Measurements from ENCODE around the gene USP16. TPM values are rescaled to one million over a fixed set of nuclear protein-coding genes. Genes with fewer than 3 reads are reported as not detected.

USP16 gene
- total RNA-seq, 1 experiment from 2014 or later = 30.6 TPM

GRCh38 chr21:29080454-29080941 is 56.0 kb downstream of the USP16 start:
- no peak overlapping the region for H3K56ac ChIP-seq (ENCODE audit: insufficient read length, low read depth, low read length)
- no peak overlapping the region for H3K27ac ChIP-seq (ENCODE audit: insufficient read length, low read depth, low read length)
- no peak overlapping the region for H4K5ac ChIP-seq (ENCODE audit: insufficient read length, low read depth, low read length)
- H3K23me2 ChIP-seq (ENCODE audit: insufficient read length, low read depth, low read length, poor library complexity, severe bottlenecking) = no peaks in the 10 kb centered on the region
- no peak overlapping the region for H3T11ph ChIP-seq (ENCODE audit: low read length)
- H3K79me1 ChIP-seq (ENCODE audit: insufficient read depth, low read depth, low read length, poor library complexity, severe bottlenecking) = no peaks in the 10 kb centered on the region
- Mint-ChIP-seq H3K27me3 (ENCODE audit: low read depth) (peaks cover 4% of the 10 kb centered on the region), H3K27ac (peak overlapping the region in 1 of 3 experiments; percentile 50; a peak in 2 of 7 replicates), H3K4me3 (no peak overlapping the region), H3K9me3 (no peaks in the 10 kb centered on the region; a peak in 1 of 5 replicates), H3K4me1 (peaks cover 2 to 4% of the 10 kb centered on the region in 2 experiments; a peak in 3 of 4 replicates), H3K36me3 (ENCODE audit: insufficient read depth in 1 of 3, low read depth in 3 of 3) (no peaks in the 10 kb centered on the region; a peak in 1 of 7 replicates)
- no peaks in the 10 kb centered on the region for H4K20me1 ChIP-seq (ENCODE audit: control insufficient read depth, insufficient read depth, insufficient read length)
- no peak overlapping the region for H2BK15ac ChIP-seq (ENCODE audit: low read depth, low read length)
- no peak overlapping the region for H2BK12ac ChIP-seq (ENCODE audit: insufficient read length, low read depth, low read length)
- no peak overlapping the region for H2AFZ ChIP-seq (ENCODE audit: low read length)
- H2AK5ac ChIP-seq (ENCODE audit: insufficient read length, low read length) = no peak overlapping the region
- H3K79me2 ChIP-seq (ENCODE audit: insufficient read depth, low read length) = no peaks in the 10 kb centered on the region
- TF ChIP-seq, protein P1, sequence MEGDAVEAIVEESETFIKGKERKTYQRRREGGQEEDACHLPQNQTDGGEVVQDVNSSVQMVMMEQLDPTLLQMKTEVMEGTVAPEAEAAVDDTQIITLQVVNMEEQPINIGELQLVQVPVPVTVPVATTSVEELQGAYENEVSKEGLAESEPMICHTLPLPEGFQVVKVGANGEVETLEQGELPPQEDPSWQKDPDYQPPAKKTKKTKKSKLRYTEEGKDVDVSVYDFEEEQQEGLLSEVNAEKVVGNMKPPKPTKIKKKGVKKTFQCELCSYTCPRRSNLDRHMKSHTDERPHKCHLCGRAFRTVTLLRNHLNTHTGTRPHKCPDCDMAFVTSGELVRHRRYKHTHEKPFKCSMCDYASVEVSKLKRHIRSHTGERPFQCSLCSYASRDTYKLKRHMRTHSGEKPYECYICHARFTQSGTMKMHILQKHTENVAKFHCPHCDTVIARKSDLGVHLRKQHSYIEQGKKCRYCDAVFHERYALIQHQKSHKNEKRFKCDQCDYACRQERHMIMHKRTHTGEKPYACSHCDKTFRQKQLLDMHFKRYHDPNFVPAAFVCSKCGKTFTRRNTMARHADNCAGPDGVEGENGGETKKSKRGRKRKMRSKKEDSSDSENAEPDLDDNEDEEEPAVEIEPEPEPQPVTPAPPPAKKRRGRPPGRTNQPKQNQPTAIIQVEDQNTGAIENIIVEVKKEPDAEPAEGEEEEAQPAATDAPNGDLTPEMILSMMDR (conservative IDR thresholded peaks at IDR 0.05) = no peak
- H2BK20ac ChIP-seq (ENCODE audit: low read depth, low read length, poor library complexity, severe bottlenecking) = no peak overlapping the region
- no CpG with 5 or more reads among the region's 6 CpGs for WGBS (ENCODE audit: extremely low coverage, insufficient read length, low lambda C conversion rate)
- no peak for DNase-seq
- H3K4me1 ChIP-seq (ENCODE audit: insufficient read depth, low read length) = no peaks in the 10 kb centered on the region
- H4K8ac ChIP-seq (replicated peaks; ENCODE audit: insufficient read length, low read depth, low read length) = no peak overlapping the region
- no peak overlapping the region for H2BK120ac ChIP-seq (ENCODE audit: low read depth, low read length, poor library complexity, severe bottlenecking)
- H3K23ac ChIP-seq (ENCODE audit: insufficient read length, low read depth, low read length) = no peak overlapping the region
- H3K14ac ChIP-seq (ENCODE audit: insufficient read depth, low read length) = no peak overlapping the region
- H4K91ac ChIP-seq (ENCODE audit: insufficient read length, low read depth, low read length) = no peak overlapping the region
- H3K4ac ChIP-seq (ENCODE audit: low read depth, low read length) = no peak overlapping the region
- H3K27me3 ChIP-seq (ENCODE audit: insufficient read depth, low read length) = no peaks in the 10 kb centered on the region
- H3K18ac ChIP-seq (ENCODE audit: insufficient read length, low read depth, low read length) = no peak overlapping the region
- H3K4me2 ChIP-seq (ENCODE audit: insufficient read depth, insufficient read length, low read length) = no peak overlapping the region
- no peak overlapping the region for H2BK5ac ChIP-seq (ENCODE audit: insufficient read length, low read length)
- H3K9ac ChIP-seq (ENCODE audit: extremely low read depth, insufficient read length, low read length) = no peak overlapping the region
- H3K9me3 ChIP-seq (ENCODE audit: control insufficient read depth, low read depth, low read length) = no peaks in the 10 kb centered on the region
